Neural progenitor cell (in vitro differentiated cells): Measurements from ENCODE around the gene SLC22A15. TPM values are rescaled to one million over a fixed set of nuclear protein-coding genes. Genes with fewer than 3 reads are reported as not detected.

Source experiments
- DNase-seq: peaks from one replicate; pipeline ENCODE4 v3.0.0-alpha.2; 2016; ENCODE audit warnings: low spot score
- H2AFZ ChIP-seq: fragments of 200-600 bp; sonication (generic); replicated peaks from 2 replicates; pipeline ENCODE4 v1.6.1; 2016; ENCODE audit warnings: antibody characterized with exemption
- H3F3A ChIP-seq: fragments of 200-600 bp; sonication (generic); 2 replicates; pipeline ENCODE4 v1.6.1; 2016; ENCODE audit warnings: antibody characterized with exemption, low read depth
- H3K27ac ChIP-seq: fragments of 200-600 bp; sonication (generic); 2 replicates; pipeline ENCODE4 v1.5.1; 2016; ENCODE audit warnings: mild to moderate bottlenecking
- H3K27me3 ChIP-seq: fragments of 200-600 bp; sonication (generic); 2 replicates; pipeline ENCODE4 v1.6.1; 2016; ENCODE audit warnings: mild to moderate bottlenecking, moderate library complexity
- H3K36me3 ChIP-seq: fragments of 200-600 bp; sonication (generic); 2 replicates; pipeline ENCODE4 v1.5.1; 2016
- H3K4me1 ChIP-seq: fragments of 200-600 bp; sonication (generic); 2 replicates; pipeline ENCODE4 v1.6.1; 2016; ENCODE audit warnings: mixed run types
- H3K4me2 ChIP-seq: fragments of 200-600 bp; sonication (generic); 2 replicates; pipeline ENCODE4 v1.6.1; 2016
- H3K4me3 ChIP-seq: fragments of 200-600 bp; sonication (generic); 2 replicates; pipeline ENCODE4 v1.5.1; 2016
- H3K79me2 ChIP-seq: fragments of 200-600 bp; sonication (generic); 2 replicates; pipeline ENCODE4 v1.6.1; 2016; ENCODE audit warnings: low read depth
- H3K9ac ChIP-seq: fragments of 200-600 bp; sonication (generic); 2 replicates; pipeline ENCODE4 v1.6.1; 2016
- H3K9me3 ChIP-seq: fragments of 200-600 bp; sonication (generic); 2 replicates; pipeline ENCODE4 v1.5.1; 2016; ENCODE audit warnings: low read depth
- H4K20me1 ChIP-seq: fragments of 200-600 bp; sonication (generic); 2 replicates; pipeline ENCODE4 v1.6.1; 2016; ENCODE audit warnings: low read depth
- H3K27ac Mint-ChIP-seq: 3 replicates; pipeline ENCODE4 v1.8.0; 2021; ENCODE audit warnings: mixed read lengths
- H3K27me3 Mint-ChIP-seq: 2 replicates; pipeline ENCODE4 v1.8.0; 2022; ENCODE audit warnings: low read depth, mild to moderate bottlenecking, inconsistent platforms, moderate library complexity, mixed read lengths; ENCODE audit not compliant: insufficient read depth
- H3K36me3 Mint-ChIP-seq: 3 replicates; pipeline ENCODE4 v1.8.0; 2021; ENCODE audit warnings: mixed read lengths
- H3K4me1 Mint-ChIP-seq: 3 replicates; pipeline ENCODE4 v1.8.0; 2021; ENCODE audit warnings: mixed read lengths
- H3K4me3 Mint-ChIP-seq: 3 replicates; pipeline ENCODE4 v1.8.0; 2021; ENCODE audit warnings: mild to moderate bottlenecking, moderate library complexity, mixed read lengths
- H3K9me3 Mint-ChIP-seq: 3 replicates; pipeline ENCODE4 v1.8.0; 2020; ENCODE audit warnings: mixed read lengths
- CTCF ChIP-seq: fragments of 200-600 bp; sonication (generic); IDR thresholded peaks from 2 replicates; pipeline ENCODE4 v1.5.1; 2017; ENCODE audit warnings: antibody characterized with exemption, mild to moderate bottlenecking
- EZH2 ChIP-seq: fragments of 200-600 bp; sonication (generic); IDR thresholded peaks from 2 replicates; pipeline ENCODE4 v1.6.1; 2017; ENCODE audit warnings: antibody characterized with exemption, mild to moderate bottlenecking, moderate library complexity
- EZH2phosphoT487 ChIP-seq: fragments of 200-600 bp; sonication (generic); IDR thresholded peaks from 2 replicates; pipeline ENCODE4 v1.6.1; 2017; ENCODE audit warnings: antibody characterized with exemption
- total RNA-seq: library from RNA; depleted of rRNA; stranded (reverse); fragments of >200 nt; gene quantifications from 2 replicates; pipeline ENCODE4 v1.2.3, GENCODE V29; 2015; ENCODE audit warnings: low replicate concordance

The SLC22A15 gene
- total RNA-seq, 1 donor from 2014 or later, result 1.9 TPM

- Histone ChIP-seq H3K4me2 (no peak overlapping the region), H3K9ac (no peak overlapping the region), H3K27me3 (no peaks in the 10 kb centered on the region), H3K9me3 (no peaks in the 10 kb centered on the region), H3K36me3 (no peaks in the 10 kb centered on the region), H3F3A (no peaks in the 10 kb centered on the region), H3K27ac (no peak overlapping the region), H3K79me2 (no peaks in the 10 kb centered on the region), H2AFZ (no peak overlapping the region), H3K4me3 (no peak overlapping the region), H3K4me1 (no peaks in the 10 kb centered on the region), H4K20me1 (no peaks in the 10 kb centered on the region)
- no peaks in the 10 kb centered on the region for H3K36me3 Mint-ChIP-seq
- no peak overlapping the region for H3K4me3 Mint-ChIP-seq
- no peak overlapping the region for H3K27ac Mint-ChIP-seq
- H3K9me3 Mint-ChIP-seq, result no peaks in the 10 kb centered on the region
- no peak for TF ChIP-seq EZH2phosphoT487
- TF ChIP-seq EZH2, result no peak
- no peak for TF ChIP-seq CTCF
- DNase-seq, result no peak
- H3K4me1 Mint-ChIP-seq, result no peaks in the 10 kb centered on the region
- H3K27me3 Mint-ChIP-seq, result no peaks in the 10 kb centered on the region
Observed at GRCh38 chr1:115951560-115951959, 24.8 kb upstream of the SLC22A15 start.

- Histone ChIP-seq H4K20me1 (no peaks in the 10 kb centered on the region), H3K4me2 (no peak overlapping the region), H3K27me3 (no peaks in the 10 kb centered on the region), H3K4me1 (no peaks in the 10 kb centered on the region), H3F3A (no peaks in the 10 kb centered on the region), H3K9me3 (no peaks in the 10 kb centered on the region), H3K27ac (no peak overlapping the region), H3K36me3 (no peaks in the 10 kb centered on the region), H3K79me2 (no peaks in the 10 kb centered on the region), H2AFZ (no peak overlapping the region), H3K9ac (no peak overlapping the region), H3K4me3 (no peak overlapping the region)
- TF ChIP-seq CTCF (no peak), EZH2 (no peak), EZH2phosphoT487 (no peak)
- no peaks in the 10 kb centered on the region for H3K9me3 Mint-ChIP-seq
- no peaks in the 10 kb centered on the region for H3K4me1 Mint-ChIP-seq
- H3K27ac Mint-ChIP-seq, result no peak overlapping the region
- H3K36me3 Mint-ChIP-seq, result no peaks in the 10 kb centered on the region
- no peaks in the 10 kb centered on the region for H3K27me3 Mint-ChIP-seq
- no peak for DNase-seq
- H3K4me3 Mint-ChIP-seq, result no peak overlapping the region
Observed at GRCh38 chr1:115952547-115952946, 23.8 kb upstream of the SLC22A15 start.

GRCh38 chr1:115953180-115953579 is 23.1 kb upstream of the SLC22A15 start:
- no peaks in the 10 kb centered on the region for H3F3A ChIP-seq
- H3K36me3 Mint-ChIP-seq, result no peaks in the 10 kb centered on the region
- no peak overlapping the region for H3K4me3 Mint-ChIP-seq
- H3K9me3 Mint-ChIP-seq, result no peaks in the 10 kb centered on the region
- no peaks in the 10 kb centered on the region for H3K4me1 Mint-ChIP-seq
- no peak overlapping the region for H3K4me3 ChIP-seq
- H3K9me3 ChIP-seq, result no peaks in the 10 kb centered on the region
- H3K27ac Mint-ChIP-seq, result no peak overlapping the region
- no peaks in the 10 kb centered on the region for H4K20me1 ChIP-seq
- H3K79me2 ChIP-seq, result no peaks in the 10 kb centered on the region
- no peak overlapping the region for H3K9ac ChIP-seq
- H3K27me3 Mint-ChIP-seq, result no peaks in the 10 kb centered on the region
- no peak for DNase-seq
- H3K36me3 ChIP-seq, result no peaks in the 10 kb centered on the region
- peak overlapping the region; percentile 42 for H2AFZ ChIP-seq
- no peak overlapping the region for H3K27ac ChIP-seq
- H3K4me1 ChIP-seq, result no peaks in the 10 kb centered on the region
- H3K4me2 ChIP-seq, result no peak overlapping the region
- no peaks in the 10 kb centered on the region for H3K27me3 ChIP-seq
- TF ChIP-seq CTCF (no peak), EZH2 (no peak), EZH2phosphoT487 (no peak)
